ENCODE data around the gene RFX3. TPM values are rescaled to one million over a fixed set of nuclear protein-coding genes. Genes with fewer than 3 reads are reported as not detected.

The RFX3 gene
- total and polyA plus RNA-seq, 12 donors = 1.4 to 14.2 (median 5.5) TPM

DNA sequence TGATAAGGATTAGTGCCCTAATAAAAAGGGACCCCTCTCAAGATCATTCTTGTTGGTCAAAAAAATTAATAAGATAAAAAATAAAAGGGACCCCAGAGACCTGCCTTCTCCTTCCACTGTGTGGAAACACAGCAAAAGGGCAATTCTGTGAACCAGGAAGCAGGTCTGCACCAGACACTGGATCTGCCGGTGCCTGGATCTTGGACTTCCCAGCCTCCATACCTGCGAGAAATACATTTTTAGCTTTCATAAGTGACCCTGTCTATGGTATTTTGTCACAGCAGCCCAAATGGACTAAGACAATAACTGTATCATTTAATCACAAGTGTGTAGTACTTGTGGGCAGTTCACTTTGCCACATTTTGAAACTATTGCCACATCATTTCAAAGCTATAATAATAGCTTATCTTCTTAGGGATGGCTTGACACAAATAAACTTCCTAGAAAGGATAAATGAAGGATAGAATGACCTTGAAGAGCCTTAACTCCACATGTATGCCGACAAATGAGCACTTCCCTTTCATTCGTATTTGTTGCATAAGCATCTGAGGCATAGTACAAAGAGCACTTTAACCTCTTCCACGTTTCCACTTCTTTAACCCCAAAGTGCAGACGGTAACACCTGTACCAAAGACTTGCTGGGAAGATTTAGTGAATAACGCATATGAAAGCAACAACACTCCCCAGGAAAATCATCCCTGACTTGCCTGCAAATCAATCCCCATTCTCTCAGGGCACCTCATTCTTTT, 336.5 kb downstream of the RFX3 start:
- no peak overlapping the region for H3K27ac ChIP-seq
- no peaks in the 10 kb centered on the region for H3K36me3 ChIP-seq (replicated peaks in 1 of 2)
- no peaks in the 10 kb centered on the region for H3K9me3 ChIP-seq (replicated peaks in 1 of 3)
- H3K4me1 ChIP-seq (replicated peaks in 1 of 2) = no peaks in the 10 kb centered on the region
- H3K4me3 ChIP-seq = no peak overlapping the region
- TF ChIP-seq POLR2A (IDR thresholded peaks at IDR 0.05) = no peak
- TF ChIP-seq, protein P1, sequence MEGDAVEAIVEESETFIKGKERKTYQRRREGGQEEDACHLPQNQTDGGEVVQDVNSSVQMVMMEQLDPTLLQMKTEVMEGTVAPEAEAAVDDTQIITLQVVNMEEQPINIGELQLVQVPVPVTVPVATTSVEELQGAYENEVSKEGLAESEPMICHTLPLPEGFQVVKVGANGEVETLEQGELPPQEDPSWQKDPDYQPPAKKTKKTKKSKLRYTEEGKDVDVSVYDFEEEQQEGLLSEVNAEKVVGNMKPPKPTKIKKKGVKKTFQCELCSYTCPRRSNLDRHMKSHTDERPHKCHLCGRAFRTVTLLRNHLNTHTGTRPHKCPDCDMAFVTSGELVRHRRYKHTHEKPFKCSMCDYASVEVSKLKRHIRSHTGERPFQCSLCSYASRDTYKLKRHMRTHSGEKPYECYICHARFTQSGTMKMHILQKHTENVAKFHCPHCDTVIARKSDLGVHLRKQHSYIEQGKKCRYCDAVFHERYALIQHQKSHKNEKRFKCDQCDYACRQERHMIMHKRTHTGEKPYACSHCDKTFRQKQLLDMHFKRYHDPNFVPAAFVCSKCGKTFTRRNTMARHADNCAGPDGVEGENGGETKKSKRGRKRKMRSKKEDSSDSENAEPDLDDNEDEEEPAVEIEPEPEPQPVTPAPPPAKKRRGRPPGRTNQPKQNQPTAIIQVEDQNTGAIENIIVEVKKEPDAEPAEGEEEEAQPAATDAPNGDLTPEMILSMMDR (IDR thresholded peaks at IDR 0.05) = no peak
- no peak for DNase-seq
- WGBS, 4 donors = 54 to 59% (median 55%) methylated on average over 7 of the region's 7 CpGs
- intact Hi-C loops (cut with DNase I) = no loop called here
- H3K27me3 ChIP-seq = peaks cover 6% of the 10 kb centered on the region

DNA sequence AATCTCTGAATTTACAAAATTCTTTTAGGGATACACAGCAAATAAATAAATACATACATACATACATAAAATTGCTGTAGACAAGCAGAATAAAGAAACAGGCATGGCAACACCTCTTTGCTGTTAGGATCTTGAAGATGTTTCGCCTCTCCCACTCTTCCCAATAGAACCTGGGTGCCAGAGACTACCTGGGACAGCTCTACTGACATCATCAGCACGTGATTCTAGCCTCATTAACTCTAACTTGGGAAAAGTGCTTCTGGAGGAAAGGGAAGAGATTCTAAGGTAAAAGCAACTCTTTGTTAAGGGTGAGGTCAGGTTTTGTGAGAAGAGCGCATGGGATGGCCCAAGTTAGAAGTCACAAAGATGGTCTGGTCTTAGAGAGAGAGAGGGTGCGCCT, 339.1 kb downstream of the RFX3 start:
- peaks cover 6% of the 10 kb centered on the region for H3K27me3 ChIP-seq
- 69 to 74% (median 72%) methylated on average over 4 of the region's 4 CpGs for WGBS, 4 donors
- H3K4me3 ChIP-seq = no peak overlapping the region
- H3K4me1 ChIP-seq (replicated peaks in 1 of 2) = no peaks in the 10 kb centered on the region
- no peaks in the 10 kb centered on the region for H3K36me3 ChIP-seq (replicated peaks in 1 of 2)
- TF ChIP-seq POLR2A (IDR thresholded peaks at IDR 0.05) = no peak
- TF ChIP-seq, protein P1 (IDR thresholded peaks at IDR 0.05) = no peak
- no peak overlapping the region for H3K27ac ChIP-seq
- DNase-seq = no peak
- intact Hi-C loops (cut with DNase I) = no loop called here
- no peaks in the 10 kb centered on the region for H3K9me3 ChIP-seq (replicated peaks in 1 of 3)

DNA sequence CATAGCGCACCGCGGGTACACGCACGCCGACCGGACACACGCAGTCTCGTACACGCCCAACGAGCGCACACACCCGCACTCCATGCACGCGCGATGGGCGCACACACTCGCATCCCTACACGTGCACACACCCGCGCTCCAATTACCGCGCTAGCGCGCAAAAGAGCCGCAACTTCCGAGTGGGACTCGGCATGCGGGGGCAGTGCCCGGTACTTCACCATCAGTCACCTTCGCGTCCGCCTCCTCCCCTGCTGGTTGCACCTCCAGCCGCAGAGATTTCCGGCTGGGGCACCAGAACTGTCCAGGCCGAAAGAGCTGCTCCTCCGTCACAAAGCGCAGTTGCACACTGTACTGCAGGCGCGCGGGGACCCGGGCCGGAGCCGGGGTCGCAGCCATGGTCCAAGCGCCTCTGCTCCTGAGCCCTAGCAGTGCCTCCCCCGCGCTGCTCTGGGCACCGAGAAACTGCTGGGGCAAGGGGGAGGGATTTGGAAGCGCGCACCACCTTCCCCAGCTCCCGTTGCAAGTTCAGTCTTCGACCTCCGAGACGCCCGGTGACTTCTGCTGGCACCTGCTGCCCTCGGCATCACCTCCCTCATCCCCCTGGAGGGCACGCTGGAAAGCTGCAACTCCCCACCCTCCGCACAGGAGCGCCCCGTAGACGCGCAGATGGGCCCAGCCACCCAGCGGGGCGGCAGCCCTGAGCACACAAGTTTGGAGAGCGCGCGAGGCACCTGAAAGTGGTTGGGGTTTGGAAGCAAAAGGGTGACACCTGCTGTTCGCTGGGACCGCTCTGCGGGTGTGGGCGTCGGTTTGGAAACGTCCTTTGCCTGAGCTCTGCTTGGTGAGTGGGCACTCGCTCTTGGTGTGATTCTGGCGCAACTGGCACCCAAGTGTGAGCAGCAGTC, 344.5 kb downstream of the RFX3 start:
- Histone ChIP-seq H3K9me3 (replicated peaks in 1 of 3) (no peaks in the 10 kb centered on the region), H3K27ac (no peak overlapping the region), H3K27me3 (peaks cover 16% of the 10 kb centered on the region), H3K4me1 (replicated peaks in 1 of 2) (no peaks in the 10 kb centered on the region), H3K36me3 (replicated peaks in 1 of 2) (no peaks in the 10 kb centered on the region), H3K4me3 (no peak overlapping the region)
- WGBS, 4 donors = 1 to 8% (median 2%) methylated on average over 5 to 76 of the region's 76 CpGs
- TF ChIP-seq, protein P1 (IDR thresholded peaks at IDR 0.05) = peak in 1 of 6 experiments; percentile 25
- no peak for TF ChIP-seq POLR2A (IDR thresholded peaks at IDR 0.05)
- DNase-seq = peak in 5 of 7 donors; percentile 12 to 52 (median 18)
- intact Hi-C loops (cut with DNase I) = no loop called here

DNA sequence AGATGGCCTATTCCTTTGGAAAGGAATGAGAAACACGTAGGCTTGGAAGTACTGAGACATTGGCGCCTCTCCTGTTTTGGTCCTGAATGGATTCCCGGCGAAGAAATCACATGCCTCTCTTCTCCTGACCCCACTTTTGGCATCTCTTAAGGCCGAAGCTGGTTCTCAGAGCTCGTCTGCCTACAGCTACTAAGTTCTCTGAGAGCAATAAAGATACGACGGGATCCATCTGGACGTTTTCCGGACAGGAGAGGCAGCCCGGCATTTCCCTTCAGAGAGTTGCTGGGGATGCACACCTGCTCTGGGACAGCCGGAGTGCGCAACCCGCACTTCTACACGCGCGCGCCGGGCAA, 345.1 kb downstream of the RFX3 start:
- no peak for DNase-seq
- intact Hi-C loops (cut with DNase I) = no loop called here
- Histone ChIP-seq H3K4me1 (replicated peaks in 1 of 2) (no peaks in the 10 kb centered on the region), H3K27ac (no peak overlapping the region), H3K4me3 (no peak overlapping the region), H3K9me3 (replicated peaks in 1 of 3) (no peaks in the 10 kb centered on the region), H3K36me3 (replicated peaks in 1 of 2) (no peaks in the 10 kb centered on the region), H3K27me3 (peaks cover 12% of the 10 kb centered on the region)
- TF ChIP-seq, protein P1 (IDR thresholded peaks at IDR 0.05) = no peak
- no peak for TF ChIP-seq POLR2A (IDR thresholded peaks at IDR 0.05)
- WGBS, 4 donors = 12 to 26% (median 19%) methylated on average over 11 to 19 of the region's 19 CpGs

Data from adrenal gland (tissue), 12 donors.